HepG2 (cell line): ENCODE results near the gene TMEM164. TPM values are rescaled to one million over a fixed set of nuclear protein-coding genes. Genes with fewer than 3 reads are reported as not detected.

ENCODE experiments used
- ATAC-seq: fragments of 200-7000 bp; cut with Tn5 transposase; 3 replicates; pipeline ENCODE4 v1.9.1; 2020; ENCODE audit warnings: mild to moderate bottlenecking, moderate library complexity
- BruUV-seq: library from RNA; stranded (reverse); fragments of 400-500 nt; replicated peaks from 2 replicates; lab custom pipeline; 2021; lab: Mats Ljungman, UMichigan
- CTCF ChIA-PET: fragments of 300-600 bp; formaldehyde crosslinking; extraction: SDS; loops from one replicate; lab custom pipeline; 2021; ENCODE audit warnings: low total read pairs, inconsistent platforms, low intra/inter-chr PET ratio; lab: Yijun Ruan, JAX
- POLR2A ChIA-PET: fragments of 350-600 bp; sonication (Branson Sonifier 250); formaldehyde crosslinking; loops from one replicate; lab custom pipeline; 2020; ENCODE audit warnings: antibody characterized with exemption, inconsistent platforms; lab: Yijun Ruan, JAX
- DNase-seq: peaks from one replicate; pipeline ENCODE4 v3.0.0-alpha.2; 2015; ENCODE audit warnings: low spot score
- FAIRE-seq: peaks from 3 replicates; lab custom pipeline; 2011; peaks lifted over from hg19 to GRCh38; lab: Jason Lieb, UNC
- H2AFZ ChIP-seq: one replicate; pipeline ENCODE4 v1.6.1; 2011; ENCODE audit warnings: low read length, inconsistent platforms
- H3K27ac ChIP-seq: fragments of 300-600 bp; 3 replicates; pipeline ENCODE4 v1.8.0; 2011; ENCODE audit warnings: mixed run types, mild to moderate bottlenecking, mixed read lengths, low read length, inconsistent platforms; ENCODE audit not compliant: insufficient read depth; ENCODE audit errors: extremely low read length
- H3K27me3 ChIP-seq, 2 experiments: fragments of 200-600 bp in 1 of 2; 2 replicates in 1 of 2; 3 replicates in 1 of 2; pipeline versions ENCODE4 v1.6.0 to v1.8.0; 2011; ENCODE audit warnings: low read length in 2 of 2, mild to moderate bottlenecking in 2 of 2, moderate library complexity in 2 of 2, inconsistent platforms in 1 of 2; ENCODE audit not compliant: insufficient read depth in 2 of 2, control insufficient read depth in 1 of 2
- H3K36me3 ChIP-seq, 2 experiments: fragments of 200-600 bp in 1 of 2; replicated peaks in 1 of 2; 2 replicates in 1 of 2; 3 replicates in 1 of 2; pipeline versions ENCODE4 v1.5.1 to v1.8.0; 2011; ENCODE audit warnings: low read length in 2 of 2, inconsistent platforms in 1 of 2; ENCODE audit not compliant: insufficient read depth in 2 of 2, control insufficient read depth in 1 of 2
- H3K4me1 ChIP-seq: 2 replicates; pipeline ENCODE4 v1.5.1; 2012; ENCODE audit warnings: low read length, inconsistent platforms; ENCODE audit not compliant: insufficient read depth
- H3K4me2 ChIP-seq: 2 replicates; pipeline ENCODE4 v1.6.0; 2011; ENCODE audit warnings: low read depth, low read length, inconsistent platforms
- H3K4me3 ChIP-seq, 3 experiments: fragments of 200-600 bp in 1 of 3; sonication (generic), shearing (Covaris generic) in 1 of 3; replicated peaks in 1 of 3; 2 replicates each; pipeline ENCODE4 v1.5.1; 2011 to 2016; ENCODE audit warnings: low read length in 3 of 3, inconsistent platforms in 2 of 3, low read depth in 2 of 3, mild to moderate bottlenecking in 2 of 3, control low read depth in 1 of 3, mixed read lengths in 1 of 3; ENCODE audit not compliant: insufficient read depth in 1 of 3
- H3K79me2 ChIP-seq: one replicate; pipeline ENCODE4 v1.6.1; 2011; ENCODE audit warnings: low read length, inconsistent platforms; ENCODE audit not compliant: insufficient read depth
- H3K9ac ChIP-seq: 2 replicates; pipeline ENCODE4 v1.6.0; 2011; ENCODE audit warnings: mild to moderate bottlenecking, low read depth, low read length, inconsistent platforms; ENCODE audit not compliant: insufficient read depth
- H3K9me3 ChIP-seq: 2 replicates; pipeline ENCODE4 v1.5.1; 2012; ENCODE audit warnings: mild to moderate bottlenecking, low read length
- H4K20me1 ChIP-seq: 2 replicates; pipeline ENCODE4 v1.6.0; 2011; ENCODE audit warnings: inconsistent platforms, mild to moderate bottlenecking, low read length, moderate library complexity; ENCODE audit not compliant: insufficient read depth
- HNRNPH1 ChIP-seq: fragments of 200-400 bp; formaldehyde crosslinking; optimal IDR thresholded peaks from 2 replicates; pipeline ENCODE3; 2017; ENCODE audit warnings: mild to moderate bottlenecking, low read depth, low read length
- SP140L ChIP-seq: sonication (generic); formaldehyde crosslinking; IDR thresholded peaks from 2 replicates; pipeline ENCODE4 v1.4.0; 2020; ENCODE audit warnings: missing genetic modification reagents, borderline replicate concordance
- TIGD3 ChIP-seq: sonication (generic); formaldehyde crosslinking; IDR thresholded peaks from 2 replicates; pipeline ENCODE4 v1.5.1; 2020; ENCODE audit warnings: mild to moderate bottlenecking, missing genetic modification reagents, borderline replicate concordance
- ZNF460 ChIP-seq: sonication (generic); formaldehyde crosslinking; IDR thresholded peaks from 2 replicates; pipeline ENCODE4 v1.5.1; 2020; ENCODE audit warnings: missing genetic modification reagents, mild to moderate bottlenecking, borderline replicate concordance
- ZNF609 ChIP-seq: sonication (generic); formaldehyde crosslinking; IDR thresholded peaks from 2 replicates; pipeline ENCODE4 v1.4.0; 2020; ENCODE audit warnings: mild to moderate bottlenecking, missing genetic modification reagents, borderline replicate concordance
- ZNF678 ChIP-seq: sonication (generic); formaldehyde crosslinking; IDR thresholded peaks from 2 replicates; pipeline ENCODE4 v1.4.0; 2020; ENCODE audit warnings: mild to moderate bottlenecking, missing genetic modification reagents
- WGBS: methylation state at CpG from one replicate; pipeline ENCODE4 v1.1.6; 2017; ENCODE audit warnings: low lambda C conversion rate; 5-methylcytosine and 5-hydroxymethylcytosine counted together
- in situ Hi-C: cut with HindIII; loops from 2 replicates; pipeline ENCODE4 v1.10.0; 2017; ENCODE audit warnings: low pct_unique_long_range_greater_than_20kb; ENCODE audit not compliant: extremely low pct_ligation_motif_present
- intact Hi-C: fragments of 100-400 bp; cut with micrococcal nuclease; formaldehyde crosslinking; loops from one replicate; pipeline ENCODE4 v1.10.0; 2022; ENCODE audit not compliant: unreplicated experiment
- polyA plus RNA-seq, 8 experiments: library from polyadenylated mRNA; depleted of rRNA in 3 of 8; stranded (reverse) in 7 of 8; unstranded in 1 of 8; fragments of >200 nt; fragmentation: Illumina TruSeq in 4 of 8; extraction: Trizol in 4 of 8; gene quantifications; 2 replicates each; pipeline versions ENCODE4 v1.2.1 to v1.2.3, GENCODE V29; 2011 to 2016; ENCODE audit warnings: low read depth in 4 of 8, missing spikeins in 1 of 8, mixed read lengths in 1 of 8; ENCODE audit not compliant: insufficient read depth in 1 of 8
- total RNA-seq, 5 experiments: library from RNA; depleted of rRNA; stranded (reverse); fragments of >200 nt; fragmentation: Illumina TruSeq; extraction: Trizol; gene quantifications; 2 replicates each; pipeline ENCODE4 v1.2.3, GENCODE V29; 2016; ENCODE audit warnings: low read depth in 1 of 5

The TMEM164 gene
- total and polyA plus RNA-seq, 2 of the 13 experiments (the other 11 are each of a cell fraction or from before 2014, with no cell fraction given), result 5.8 to 13.2 TPM

- TF ChIP-seq ZNF609 (CRISPR knock-in tag) (no peak), SP140L (no peak), ZNF678 (CRISPR knock-in tag) (no peak), TIGD3 (CRISPR knock-in tag) (no peak)
Observed at GRCh38 chrX:110170029-110170428, 167.1 kb downstream of the TMEM164 start (continued).

- no TSS peak for BruUV-seq
- Histone ChIP-seq H3K27me3 (no peaks in the 10 kb centered on the region), H3K4me3 (no peak overlapping the region), H3K9me3 (no peaks in the 10 kb centered on the region), H3K27ac (no peak overlapping the region), H2AFZ (no peak overlapping the region), H4K20me1 (no peaks in the 10 kb centered on the region), H3K4me1 (no peaks in the 10 kb centered on the region), H3K9ac (no peak overlapping the region), H3K79me2 (no peaks in the 10 kb centered on the region), H3K4me2 (no peak overlapping the region), H3K36me3 (no peaks in the 10 kb centered on the region)
- intact Hi-C loops (no loop called here), in situ Hi-C loops (loop anchor here (25.0 kb wide), 1 partner anchor 666 kb away; no protein-coding TSS in a partner anchor)
- no peak for TF ChIP-seq HNRNPH1
- TF ChIP-seq ZNF460 (CRISPR knock-in tag), result no peak
- ATAC-seq, result no peak
- ChIA-PET CTCF (no interaction called here), POLR2A (no interaction called here)
- no peak for DNase-seq
- FAIRE-seq, result no peak
- WGBS, result 100% methylated on average over 3 of the region's 5 CpGs
Observed at GRCh38 chrX:110171442-110171841, 168.5 kb downstream of the TMEM164 start.
